ENCODE measurements around the gene NKD1. TPM values are rescaled to one million over a fixed set of nuclear protein-coding genes. Genes with fewer than 3 reads are reported as not detected.

Gene NKD1
- polyA plus RNA-seq, 1 experiment, result not detected

GRCh38 chr16:50662306-50662940, 114.2 kb downstream of the NKD1 start:
- Histone ChIP-seq H3K27ac (ENCODE audit: low read depth, low read length) (no peak overlapping the region), H3K27me3 (ENCODE audit: control insufficient read depth, insufficient read depth, low read length) (no peaks in the 10 kb centered on the region), H3K4me3 (ENCODE audit: low read depth, low read length) (no peak overlapping the region), H3K9me3 (ENCODE audit: control insufficient read depth, insufficient read depth, low read length) (peaks cover 6% of the 10 kb centered on the region)
- ChIA-PET CTCF (interaction anchor here (0.8 to 8.6 kb wide), 2 partner anchors 68 to 143 kb away, joined by 3 to 140 read pairs; no protein-coding TSS in a partner anchor), POLR2A (no interaction called here)
- TF ChIP-seq CTCF (IDR thresholded peaks at IDR 0.05; ENCODE audit: low read depth, low read length), result no peak
- no peak for DNase-seq (ENCODE audit: low read depth, low spot score)

- Histone ChIP-seq H3K27ac (ENCODE audit: low read depth, low read length) (no peak overlapping the region), H3K4me3 (ENCODE audit: low read depth, low read length) (no peak overlapping the region), H3K27me3 (ENCODE audit: control insufficient read depth, insufficient read depth, low read length) (no peaks in the 10 kb centered on the region), H3K9me3 (ENCODE audit: control insufficient read depth, insufficient read depth, low read length) (peaks cover 6% of the 10 kb centered on the region)
- DNase-seq (ENCODE audit: low read depth, low spot score), result no peak
- POLR2A ChIA-PET, result no interaction called here
- CTCF ChIA-PET, result interaction anchor here (0.7 to 8.6 kb wide), 13 partner anchors 15 to 639 kb away, joined by 3 to 140 read pairs (median 10); partner anchors contain the start of genes BRD7, CNEP1R1 and NKD1
- TF ChIP-seq CTCF (IDR thresholded peaks at IDR 0.05; ENCODE audit: low read depth, low read length), result no peak
Measured at GRCh38 chr16:50664270-50664669, 116.1 kb downstream of the NKD1 start.

GRCh38 chr16:50665128-50665878, 117.1 kb downstream of the NKD1 start:
- Histone ChIP-seq H3K27ac (ENCODE audit: low read depth, low read length) (no peak overlapping the region), H3K9me3 (ENCODE audit: control insufficient read depth, insufficient read depth, low read length) (peaks cover 9% of the 10 kb centered on the region), H3K27me3 (ENCODE audit: control insufficient read depth, insufficient read depth, low read length) (no peaks in the 10 kb centered on the region), H3K4me3 (ENCODE audit: low read depth, low read length) (peak overlapping the region; percentile 57)
- DNase-seq (ENCODE audit: low read depth, low spot score), result peak; percentile 32
- TF ChIP-seq CTCF (IDR thresholded peaks at IDR 0.05; ENCODE audit: low read depth, low read length), result peak; percentile 86
- POLR2A ChIA-PET, result interaction anchor here (0.6 to 0.7 kb wide), 2 partner anchors 40 to 423 kb away, joined by 3 to 6 read pairs; no protein-coding TSS in a partner anchor
- CTCF ChIA-PET, result interaction anchor here (0.6 to 8.6 kb wide), 94 partner anchors 8 to 643 kb away, joined by 3 to 140 read pairs (median 5); partner anchors contain the start of genes BRD7, CNEP1R1, CYLD and NKD1

- ChIA-PET CTCF (interaction anchor here (0.8 to 8.6 kb wide), 19 partner anchors 9 to 642 kb away, joined by 3 to 140 read pairs (median 6); partner anchors contain the start of genes CNEP1R1 and CYLD), POLR2A (no interaction called here)
- no peaks in the 10 kb centered on the region for H3K27me3 ChIP-seq (ENCODE audit: control insufficient read depth, insufficient read depth, low read length)
- no peak overlapping the region for H3K4me3 ChIP-seq (ENCODE audit: low read depth, low read length)
- H3K27ac ChIP-seq (ENCODE audit: low read depth, low read length), result no peak overlapping the region
- DNase-seq (ENCODE audit: low read depth, low spot score), result no peak
- no peak for TF ChIP-seq CTCF (IDR thresholded peaks at IDR 0.05; ENCODE audit: low read depth, low read length)
- H3K9me3 ChIP-seq (ENCODE audit: control insufficient read depth, insufficient read depth, low read length), result peaks cover 16% of the 10 kb centered on the region
Measured at GRCh38 chr16:50666658-50667496, 118.7 kb downstream of the NKD1 start.
